Breast epithelium (tissue), 3 donors: Measurements from ENCODE around the gene PRKCD.

ENCODE experiments used
- CTCF ChIP-seq, 3 donors: fragments of 450-650 bp; IDR thresholded peaks; one replicate each; pipeline ENCODE4 v1.5.1; 2016 to 2017; ENCODE audit warnings: antibody characterized with exemption in 3 of 3, mild to moderate bottlenecking in 3 of 3, moderate library complexity in 3 of 3
- POLR2A ChIP-seq: fragments of 450-650 bp; IDR thresholded peaks from one replicate; pipeline ENCODE4 v1.6.1; 2016; ENCODE audit warnings: antibody characterized with exemption, mild to moderate bottlenecking, moderate library complexity
- POLR2AphosphoS5 ChIP-seq, 3 donors: sonication (generic); formaldehyde crosslinking; IDR thresholded peaks; one replicate each; pipeline ENCODE4 v1.6.1; 2017; ENCODE audit warnings: antibody characterized with exemption in 3 of 3

GRCh38 chr3:53166206-53166605 is 5.2 kb downstream of the PRKCD start:
- no peak for TF ChIP-seq CTCF (IDR thresholded peaks at IDR 0.05)
- TF ChIP-seq POLR2A: no peak
- TF ChIP-seq POLR2AphosphoS5 (IDR thresholded peaks at IDR 0.05): no peak
